Loucy (cell line): Measurements from ENCODE around the gene ASIC2.

ENCODE experiments used
- H2AFZ ChIP-seq: fragments of 200-600 bp; sonication (generic); 2 replicates; pipeline ENCODE4 v1.6.0; 2016; ENCODE audit warnings: antibody characterized with exemption, mild to moderate bottlenecking, low read length, moderate library complexity
- H3F3A ChIP-seq: fragments of 200-600 bp; 2 replicates; pipeline ENCODE4 v1.6.0; 2016; ENCODE audit warnings: antibody characterized with exemption, low read depth, mild to moderate bottlenecking
- H3K27me3 ChIP-seq: fragments of 200-600 bp; sonication (generic); 2 replicates; pipeline ENCODE4 v1.6.1; 2014; ENCODE audit warnings: low read length, mild to moderate bottlenecking; ENCODE audit not compliant: insufficient read depth, poor library complexity, severe bottlenecking
- H3K36me3 ChIP-seq: fragments of 200-600 bp; sonication (generic); 2 replicates; pipeline ENCODE4 v1.6.1; 2016; ENCODE audit warnings: low read length; ENCODE audit not compliant: insufficient read depth
- H3K4me1 ChIP-seq: fragments of 200-600 bp; sonication (generic); 2 replicates; pipeline ENCODE4 v1.5.1; 2014; ENCODE audit warnings: low read length, mild to moderate bottlenecking; ENCODE audit not compliant: insufficient read depth, poor library complexity, severe bottlenecking
- H3K4me2 ChIP-seq: fragments of 200-600 bp; sonication (generic); 2 replicates; pipeline ENCODE4 v1.6.0; 2014; ENCODE audit warnings: antibody characterized with exemption, low read length, low read depth, mild to moderate bottlenecking; ENCODE audit not compliant: poor library complexity, severe bottlenecking
- H3K4me3 ChIP-seq: fragments of 200-600 bp; sonication (generic); 2 replicates; pipeline ENCODE4 v1.5.1; 2014; ENCODE audit warnings: low read length, mild to moderate bottlenecking, mixed read lengths; ENCODE audit not compliant: poor library complexity, severe bottlenecking
- H3K79me2 ChIP-seq: fragments of 200-600 bp; sonication (generic); 2 replicates; pipeline ENCODE4 v1.6.1; 2014; ENCODE audit warnings: low read length; ENCODE audit not compliant: insufficient read depth
- H3K9ac ChIP-seq: fragments of 200-600 bp; sonication (generic); 2 replicates; pipeline ENCODE4 v1.6.0; 2014; ENCODE audit warnings: mild to moderate bottlenecking, low read depth, low read length, moderate library complexity; ENCODE audit not compliant: poor library complexity, severe bottlenecking
- H3K9me2 ChIP-seq: fragments of 200-600 bp; sonication (generic); replicated peaks from 2 replicates; pipeline ENCODE4 v1.6.1; 2016; ENCODE audit warnings: low read depth, low read length, mixed read lengths
- H3K9me3 ChIP-seq: fragments of 200-600 bp; sonication (generic); 2 replicates; pipeline ENCODE4 v1.6.1; 2014; ENCODE audit warnings: mild to moderate bottlenecking, antibody characterized with exemption, low read length, low read depth; ENCODE audit not compliant: insufficient read depth
- H4K20me1 ChIP-seq: fragments of 200-600 bp; sonication (generic); 2 replicates; pipeline ENCODE4 v1.6.0; 2014; ENCODE audit warnings: antibody characterized with exemption, low read length, mild to moderate bottlenecking; ENCODE audit not compliant: insufficient read depth, poor library complexity, severe bottlenecking
- EZH2phosphoT487 ChIP-seq: fragments of 200-600 bp; IDR thresholded peaks from 2 replicates; pipeline ENCODE4 v1.6.1; 2018; ENCODE audit warnings: antibody characterized with exemption, mild to moderate bottlenecking, moderate library complexity, borderline replicate concordance
- TF ChIP-seq, protein P1 (sequence below): fragments of 200-600 bp; sonication (generic); conservative IDR thresholded peaks from 2 replicates; pipeline ENCODE4 v1.5.1; 2014; ENCODE audit warnings: mild to moderate bottlenecking, antibody characterized with exemption, low read length

Gene ASIC2

DNA sequence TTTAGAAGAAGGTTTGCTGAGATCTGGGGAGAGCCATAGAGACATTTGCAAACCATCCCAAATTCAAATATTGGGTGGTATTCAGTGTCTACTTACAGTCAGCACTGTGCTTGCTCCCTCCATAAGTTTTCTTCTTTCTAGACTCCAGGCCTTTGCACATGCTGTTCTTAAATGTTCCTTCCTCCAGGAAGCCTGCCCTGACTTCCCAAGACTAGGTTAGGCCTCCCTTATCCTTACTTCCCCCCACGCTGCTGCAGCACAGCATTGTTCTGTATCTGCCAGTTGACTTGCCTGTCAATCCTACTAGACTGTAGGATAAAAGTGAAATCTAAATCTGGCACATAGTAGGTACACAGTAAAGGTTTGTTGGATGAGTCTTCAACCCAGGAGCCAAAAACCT lies 53.4 kb downstream of the ASIC2 start:
- Histone ChIP-seq H2AFZ (no peak overlapping the region), H3K27me3 (no peaks in the 10 kb centered on the region), H3K9me3 (no peaks in the 10 kb centered on the region), H3K36me3 (no peaks in the 10 kb centered on the region), H3K4me3 (no peak overlapping the region), H3F3A (no peaks in the 10 kb centered on the region), H3K79me2 (no peaks in the 10 kb centered on the region), H3K9ac (no peak overlapping the region), H3K4me1 (no peaks in the 10 kb centered on the region), H3K9me2 (no peaks in the 10 kb centered on the region), H3K4me2 (no peak overlapping the region), H4K20me1 (no peaks in the 10 kb centered on the region)
- TF ChIP-seq, protein P1, sequence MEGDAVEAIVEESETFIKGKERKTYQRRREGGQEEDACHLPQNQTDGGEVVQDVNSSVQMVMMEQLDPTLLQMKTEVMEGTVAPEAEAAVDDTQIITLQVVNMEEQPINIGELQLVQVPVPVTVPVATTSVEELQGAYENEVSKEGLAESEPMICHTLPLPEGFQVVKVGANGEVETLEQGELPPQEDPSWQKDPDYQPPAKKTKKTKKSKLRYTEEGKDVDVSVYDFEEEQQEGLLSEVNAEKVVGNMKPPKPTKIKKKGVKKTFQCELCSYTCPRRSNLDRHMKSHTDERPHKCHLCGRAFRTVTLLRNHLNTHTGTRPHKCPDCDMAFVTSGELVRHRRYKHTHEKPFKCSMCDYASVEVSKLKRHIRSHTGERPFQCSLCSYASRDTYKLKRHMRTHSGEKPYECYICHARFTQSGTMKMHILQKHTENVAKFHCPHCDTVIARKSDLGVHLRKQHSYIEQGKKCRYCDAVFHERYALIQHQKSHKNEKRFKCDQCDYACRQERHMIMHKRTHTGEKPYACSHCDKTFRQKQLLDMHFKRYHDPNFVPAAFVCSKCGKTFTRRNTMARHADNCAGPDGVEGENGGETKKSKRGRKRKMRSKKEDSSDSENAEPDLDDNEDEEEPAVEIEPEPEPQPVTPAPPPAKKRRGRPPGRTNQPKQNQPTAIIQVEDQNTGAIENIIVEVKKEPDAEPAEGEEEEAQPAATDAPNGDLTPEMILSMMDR = no peak
- TF ChIP-seq EZH2phosphoT487 = no peak

DNA sequence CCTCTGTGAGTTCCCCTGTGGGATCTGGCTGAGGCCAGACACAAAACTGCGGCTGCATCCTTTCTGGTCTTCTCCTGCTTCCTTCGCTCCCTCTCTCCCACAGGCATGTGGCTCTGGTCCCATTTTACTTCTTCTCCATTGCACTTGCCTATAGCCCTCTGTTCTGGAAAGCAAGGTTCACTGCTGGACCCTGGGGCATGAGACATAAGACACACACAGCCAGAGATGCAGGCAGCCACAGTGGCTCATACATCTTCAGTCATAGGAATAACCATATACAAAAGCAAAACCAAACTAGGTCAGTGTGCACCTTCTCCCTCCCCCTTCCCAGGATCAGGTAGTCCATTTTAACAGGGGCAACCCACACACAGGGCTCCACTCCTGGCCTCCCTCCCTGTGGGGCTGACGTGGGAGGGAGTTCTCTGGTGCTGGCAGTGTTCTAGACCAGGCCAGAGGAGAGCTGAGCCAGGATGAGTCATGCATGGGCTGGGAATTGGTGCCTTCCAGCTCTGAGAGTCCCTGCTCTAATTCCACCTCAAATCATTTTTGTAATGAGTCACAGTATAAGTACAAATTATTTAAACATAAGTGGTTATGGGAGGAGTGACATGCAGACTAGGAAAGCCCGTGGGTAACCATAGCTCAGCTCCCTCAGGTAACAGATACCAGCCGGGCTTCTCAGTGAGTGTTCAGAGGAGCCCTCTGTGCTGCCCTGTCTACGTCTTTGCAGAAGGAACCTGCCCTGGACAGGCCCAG lies 58.0 kb downstream of the ASIC2 start:
- H3K9me3 ChIP-seq = no peaks in the 10 kb centered on the region
- no peaks in the 10 kb centered on the region for H3F3A ChIP-seq
- H3K4me2 ChIP-seq = no peak overlapping the region
- no peak overlapping the region for H3K9ac ChIP-seq
- no peaks in the 10 kb centered on the region for H3K36me3 ChIP-seq
- no peaks in the 10 kb centered on the region for H4K20me1 ChIP-seq
- no peaks in the 10 kb centered on the region for H3K79me2 ChIP-seq
- TF ChIP-seq, protein P1 = no peak
- TF ChIP-seq EZH2phosphoT487 = no peak
- H3K4me1 ChIP-seq = no peaks in the 10 kb centered on the region
- H3K4me3 ChIP-seq = no peak overlapping the region
- no peaks in the 10 kb centered on the region for H3K27me3 ChIP-seq
- no peak overlapping the region for H2AFZ ChIP-seq
- no peaks in the 10 kb centered on the region for H3K9me2 ChIP-seq

DNA sequence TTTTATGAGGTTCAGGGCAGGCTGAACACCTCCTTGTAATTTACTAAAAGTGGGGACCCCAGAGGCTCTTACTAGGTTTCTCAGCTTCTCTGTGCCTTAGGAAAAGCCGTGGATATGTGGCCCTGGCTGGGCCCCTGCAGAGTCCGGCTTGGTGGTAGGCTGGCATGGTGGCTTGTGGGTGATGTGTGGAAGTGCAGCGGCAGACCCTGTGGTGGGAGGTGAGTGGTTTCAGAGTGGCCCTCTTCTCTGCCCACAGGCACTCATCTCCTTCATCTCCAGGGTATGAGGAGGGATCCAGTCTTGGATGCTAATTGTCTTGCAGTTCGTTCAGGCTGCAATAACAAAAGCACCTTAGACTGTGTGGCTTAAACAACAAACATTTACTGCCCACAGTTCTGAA lies 58.9 kb downstream of the ASIC2 start:
- Histone ChIP-seq H3K4me1 (no peaks in the 10 kb centered on the region), H4K20me1 (no peaks in the 10 kb centered on the region), H3K9me2 (no peaks in the 10 kb centered on the region), H3K4me2 (no peak overlapping the region), H3K36me3 (no peaks in the 10 kb centered on the region), H3K9me3 (no peaks in the 10 kb centered on the region), H3K27me3 (no peaks in the 10 kb centered on the region), H3F3A (no peaks in the 10 kb centered on the region), H2AFZ (no peak overlapping the region), H3K79me2 (no peaks in the 10 kb centered on the region), H3K4me3 (no peak overlapping the region), H3K9ac (no peak overlapping the region)
- TF ChIP-seq, protein P1 = no peak
- no peak for TF ChIP-seq EZH2phosphoT487
